ENCODE results near the gene ACHE.

GRCh38 chr7:100879685-100880261 is 15.9 kb downstream of the ACHE start:
- TF ChIP-seq, protein P1, sequence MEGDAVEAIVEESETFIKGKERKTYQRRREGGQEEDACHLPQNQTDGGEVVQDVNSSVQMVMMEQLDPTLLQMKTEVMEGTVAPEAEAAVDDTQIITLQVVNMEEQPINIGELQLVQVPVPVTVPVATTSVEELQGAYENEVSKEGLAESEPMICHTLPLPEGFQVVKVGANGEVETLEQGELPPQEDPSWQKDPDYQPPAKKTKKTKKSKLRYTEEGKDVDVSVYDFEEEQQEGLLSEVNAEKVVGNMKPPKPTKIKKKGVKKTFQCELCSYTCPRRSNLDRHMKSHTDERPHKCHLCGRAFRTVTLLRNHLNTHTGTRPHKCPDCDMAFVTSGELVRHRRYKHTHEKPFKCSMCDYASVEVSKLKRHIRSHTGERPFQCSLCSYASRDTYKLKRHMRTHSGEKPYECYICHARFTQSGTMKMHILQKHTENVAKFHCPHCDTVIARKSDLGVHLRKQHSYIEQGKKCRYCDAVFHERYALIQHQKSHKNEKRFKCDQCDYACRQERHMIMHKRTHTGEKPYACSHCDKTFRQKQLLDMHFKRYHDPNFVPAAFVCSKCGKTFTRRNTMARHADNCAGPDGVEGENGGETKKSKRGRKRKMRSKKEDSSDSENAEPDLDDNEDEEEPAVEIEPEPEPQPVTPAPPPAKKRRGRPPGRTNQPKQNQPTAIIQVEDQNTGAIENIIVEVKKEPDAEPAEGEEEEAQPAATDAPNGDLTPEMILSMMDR (IDR thresholded peaks at IDR 0.05): no peak
- TF ChIP-seq EP300 (IDR thresholded peaks at IDR 0.05): no peak
